ENCODE measurements around the gene MED10. TPM values are rescaled to one million over a fixed set of nuclear protein-coding genes. Genes with fewer than 3 reads are reported as not detected.

MED10 gene, protein sequence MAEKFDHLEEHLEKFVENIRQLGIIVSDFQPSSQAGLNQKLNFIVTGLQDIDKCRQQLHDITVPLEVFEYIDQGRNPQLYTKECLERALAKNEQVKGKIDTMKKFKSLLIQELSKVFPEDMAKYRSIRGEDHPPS
- 17.8 TPM for total RNA-seq

DNA sequence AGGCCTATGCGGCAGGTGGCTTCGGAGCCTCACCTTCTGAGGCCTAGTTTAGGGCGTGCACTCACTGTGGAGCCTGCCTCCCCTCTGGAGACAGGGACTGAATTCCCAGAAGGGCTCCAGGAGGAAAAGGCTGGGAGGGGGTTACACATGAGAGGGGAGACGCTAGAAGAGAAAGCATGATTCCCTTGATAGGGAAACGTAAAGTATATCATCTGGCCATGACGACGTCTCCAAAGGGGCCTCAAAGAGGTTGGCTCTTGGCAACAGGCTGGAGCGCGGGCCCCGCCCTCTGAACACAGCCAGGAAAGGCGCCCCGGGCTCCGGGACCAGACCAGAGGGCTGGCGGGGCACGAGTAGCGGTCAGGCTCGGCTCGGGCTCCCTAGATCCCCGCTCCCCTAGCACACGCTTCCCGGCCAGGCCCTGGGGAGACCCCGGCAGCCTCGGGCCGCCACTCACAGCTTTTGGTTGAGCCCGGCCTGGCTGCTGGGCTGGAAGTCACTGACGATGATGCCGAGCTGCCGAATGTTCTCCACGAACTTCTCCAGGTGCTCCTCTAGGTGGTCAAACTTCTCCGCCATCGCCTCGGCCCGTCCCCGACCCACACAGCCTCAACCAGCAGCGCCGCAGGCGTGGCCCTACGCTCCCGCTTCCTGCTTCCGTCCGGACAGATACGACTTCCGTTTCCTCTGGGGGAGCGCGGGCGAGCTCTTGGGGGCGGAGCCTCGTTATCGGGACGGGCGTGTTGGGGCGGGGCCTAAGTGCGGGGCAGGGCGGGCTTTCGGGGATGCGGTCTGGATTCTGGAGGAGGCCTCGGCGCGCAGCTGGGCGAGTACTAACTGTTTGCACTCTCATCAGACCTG lies at the start of gene MED10:
Gene MED10, minus strand, starts transcription at position 643 of the 861 bp plus-strand sequence. Its CDS starts 64 bp downstream, at position 579.

Other genes starting within 250 kb of the MED10 start
- gene UBE2QL1, start 70.3 kb upstream of the MED10 start, total RNA-seq = 22.8 TPM

All from diencephalon (tissue), 1 donor.